ENCODE results near the gene LAMA4. TPM values are rescaled to one million over a fixed set of nuclear protein-coding genes. Genes with fewer than 3 reads are reported as not detected.

LAMA4 gene
- total RNA-seq, 1 donor from 2014 or later: 102 TPM

- Mint-ChIP-seq H3K36me3 (ENCODE audit: low read depth) (peaks cover 2% of the 10 kb centered on the region), H3K9me3 (ENCODE audit: low read depth) (no peaks in the 10 kb centered on the region), H3K4me1 (ENCODE audit: low read depth) (peaks cover 53% of the 10 kb centered on the region), H3K27me3 (ENCODE audit: low read depth) (no peaks in the 10 kb centered on the region), H3K4me3 (ENCODE audit: unreplicated experiment) (no peak overlapping the region), H3K27ac (ENCODE audit: unreplicated experiment) (peak overlapping the region; percentile 52)
- DNase-seq (ENCODE audit: low spot score): no peak
- TF ChIP-seq CTCF (IDR thresholded peaks at IDR 0.05): no peak
These were observed 22.7 kb downstream of the LAMA4 start for GRCh38 chr6:112231594-112232060.

- Mint-ChIP-seq H3K4me1 (ENCODE audit: low read depth) (peaks cover 48% of the 10 kb centered on the region), H3K4me3 (ENCODE audit: unreplicated experiment) (no peak overlapping the region), H3K27ac (ENCODE audit: unreplicated experiment) (peak overlapping the region; percentile 52), H3K36me3 (ENCODE audit: low read depth) (peaks cover 2% of the 10 kb centered on the region), H3K27me3 (ENCODE audit: low read depth) (no peaks in the 10 kb centered on the region), H3K9me3 (ENCODE audit: low read depth) (no peaks in the 10 kb centered on the region)
- DNase-seq (ENCODE audit: low spot score): no peak
- TF ChIP-seq CTCF (IDR thresholded peaks at IDR 0.05): no peak
These were observed 23.2 kb downstream of the LAMA4 start for GRCh38 chr6:112231164-112231563.

- DNase-seq (ENCODE audit: low spot score): no peak
- H3K9me3 Mint-ChIP-seq (ENCODE audit: low read depth): no peaks in the 10 kb centered on the region
- TF ChIP-seq CTCF (IDR thresholded peaks at IDR 0.05): no peak
- H3K4me3 Mint-ChIP-seq (ENCODE audit: unreplicated experiment): no peak overlapping the region
- H3K4me1 Mint-ChIP-seq (ENCODE audit: low read depth): peaks cover 28% of the 10 kb centered on the region
- H3K27me3 Mint-ChIP-seq (ENCODE audit: low read depth): no peaks in the 10 kb centered on the region
- peaks cover 2% of the 10 kb centered on the region for H3K36me3 Mint-ChIP-seq (ENCODE audit: low read depth)
- H3K27ac Mint-ChIP-seq (ENCODE audit: unreplicated experiment): no peak overlapping the region
These were observed 25.7 kb downstream of the LAMA4 start for GRCh38 chr6:112228480-112229332.

GRCh38 chr6:112227992-112228391 is 26.4 kb downstream of the LAMA4 start:
- no peak overlapping the region for H3K4me3 Mint-ChIP-seq (ENCODE audit: unreplicated experiment)
- H3K36me3 Mint-ChIP-seq (ENCODE audit: low read depth): peaks cover 2% of the 10 kb centered on the region
- no peaks in the 10 kb centered on the region for H3K27me3 Mint-ChIP-seq (ENCODE audit: low read depth)
- no peaks in the 10 kb centered on the region for H3K9me3 Mint-ChIP-seq (ENCODE audit: low read depth)
- TF ChIP-seq CTCF (IDR thresholded peaks at IDR 0.05): no peak
- H3K4me1 Mint-ChIP-seq (ENCODE audit: low read depth): peaks cover 28% of the 10 kb centered on the region
- no peak for DNase-seq (ENCODE audit: low spot score)
- H3K27ac Mint-ChIP-seq (ENCODE audit: unreplicated experiment): no peak overlapping the region

- DNase-seq (ENCODE audit: low spot score): no peak
- H3K27me3 Mint-ChIP-seq (ENCODE audit: low read depth): no peaks in the 10 kb centered on the region
- TF ChIP-seq CTCF (IDR thresholded peaks at IDR 0.05): no peak
- no peak overlapping the region for H3K4me3 Mint-ChIP-seq (ENCODE audit: unreplicated experiment)
- H3K4me1 Mint-ChIP-seq (ENCODE audit: low read depth): peaks cover 26% of the 10 kb centered on the region
- H3K36me3 Mint-ChIP-seq (ENCODE audit: low read depth): peaks cover 2% of the 10 kb centered on the region
- H3K27ac Mint-ChIP-seq (ENCODE audit: unreplicated experiment): peak overlapping the region; percentile 38
- H3K9me3 Mint-ChIP-seq (ENCODE audit: low read depth): no peaks in the 10 kb centered on the region
These were observed 27.0 kb downstream of the LAMA4 start for GRCh38 chr6:112227411-112227810.
